ENCODE data around the gene CDC14B. TPM values are rescaled to one million over a fixed set of nuclear protein-coding genes. Genes with fewer than 3 reads are reported as not detected.

Gene CDC14B
- total RNA-seq, 1 donor = 26.8 TPM

DNA sequence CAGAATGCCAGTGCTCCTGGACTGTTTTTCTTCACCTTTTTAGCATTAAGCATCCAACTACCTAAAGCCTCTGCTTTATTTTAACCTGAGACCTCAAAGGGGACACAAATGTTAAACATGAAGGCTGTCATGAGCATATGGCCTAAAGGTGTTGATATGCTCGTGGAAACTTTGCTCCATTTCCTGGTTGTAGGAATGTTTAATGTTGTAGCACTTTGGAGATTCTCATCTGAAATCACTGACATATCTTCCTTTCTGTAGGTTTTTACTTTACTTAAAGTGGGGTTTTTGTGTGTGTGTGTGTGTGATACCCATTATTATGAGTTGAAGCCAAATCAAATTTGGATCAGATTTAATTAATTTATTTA, 132.6 kb downstream of the CDC14B start:
- no peak for TF ChIP-seq CTCF (IDR thresholded peaks at IDR 0.05; ENCODE audit: insufficient read depth, low read depth, low read length)
- no peak for DNase-seq (ENCODE audit: low read depth)
- H3K4me3 ChIP-seq (ENCODE audit: low read depth, low read length) = no peak overlapping the region

- H3K4me3 ChIP-seq (ENCODE audit: low read depth, low read length) = no peak overlapping the region
- TF ChIP-seq CTCF (IDR thresholded peaks at IDR 0.05; ENCODE audit: insufficient read depth, low read depth, low read length) = no peak
- DNase-seq (ENCODE audit: low read depth) = peak; percentile 84
These were observed 133.1 kb downstream of the CDC14B start for GRCh38 chr9:96486386-96487028.

DNA sequence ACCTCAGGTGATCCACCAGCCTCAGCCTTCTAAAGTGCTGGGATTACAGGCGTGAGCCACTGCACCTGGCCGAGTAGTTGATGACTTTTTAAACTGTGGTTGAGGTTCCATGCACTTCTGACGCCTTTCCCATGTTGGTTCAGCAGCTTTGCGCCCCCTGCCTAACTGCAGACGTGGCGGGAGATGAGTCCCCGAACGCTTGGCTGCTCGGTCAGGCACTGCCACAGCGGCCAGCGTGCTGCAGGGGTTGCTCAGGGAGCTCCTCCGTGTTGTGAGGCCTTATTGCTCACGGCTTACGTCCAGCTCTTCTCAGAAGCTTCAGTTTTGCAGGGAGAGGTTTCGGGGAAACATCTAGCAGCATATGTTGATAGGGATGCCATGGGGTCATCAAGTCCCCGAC, 134.4 kb downstream of the CDC14B start:
- DNase-seq (ENCODE audit: low read depth) = no peak
- TF ChIP-seq CTCF (IDR thresholded peaks at IDR 0.05; ENCODE audit: insufficient read depth, low read depth, low read length) = no peak
- H3K4me3 ChIP-seq (ENCODE audit: low read depth, low read length) = no peak overlapping the region

- TF ChIP-seq CTCF (IDR thresholded peaks at IDR 0.05; ENCODE audit: insufficient read depth, low read depth, low read length) = no peak
- H3K4me3 ChIP-seq (ENCODE audit: low read depth, low read length) = no peak overlapping the region
- DNase-seq (ENCODE audit: low read depth) = no peak
These were observed 135.1 kb downstream of the CDC14B start for GRCh38 chr9:96484521-96484931.

DNA sequence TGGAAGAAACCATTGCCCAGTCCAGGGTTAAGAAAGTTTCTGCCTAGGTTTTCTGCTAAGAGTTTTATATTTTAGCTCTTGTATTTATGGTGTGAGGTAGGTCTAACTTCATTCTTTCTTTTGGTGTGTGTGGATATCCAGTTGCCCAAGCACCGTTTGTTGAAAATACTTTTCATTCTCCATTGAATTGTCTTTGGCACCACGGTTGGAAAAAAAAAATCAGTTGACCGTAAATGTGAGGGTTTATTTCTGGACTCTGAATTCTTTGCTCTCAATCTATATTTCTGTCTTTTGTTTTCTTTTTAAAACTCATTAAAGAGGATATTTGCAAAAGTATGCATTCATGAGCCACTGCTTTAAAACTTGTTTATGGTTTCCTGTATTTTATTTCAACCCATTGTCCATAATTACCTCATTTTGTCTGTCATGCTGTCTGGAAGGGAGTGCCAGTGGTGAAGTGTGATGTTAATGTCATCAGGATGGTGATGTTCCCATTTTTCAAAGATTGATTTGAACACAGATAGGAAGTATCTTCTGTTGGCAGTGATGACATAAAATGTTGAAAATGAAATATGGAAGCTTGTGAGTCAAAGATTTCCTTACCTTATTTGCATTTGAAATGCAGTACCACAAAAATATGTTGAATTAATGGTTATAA, 135.8 kb downstream of the CDC14B start:
- DNase-seq (ENCODE audit: low read depth) = no peak
- TF ChIP-seq CTCF (IDR thresholded peaks at IDR 0.05; ENCODE audit: insufficient read depth, low read depth, low read length) = no peak
- no peak overlapping the region for H3K4me3 ChIP-seq (ENCODE audit: low read depth, low read length)

DNA sequence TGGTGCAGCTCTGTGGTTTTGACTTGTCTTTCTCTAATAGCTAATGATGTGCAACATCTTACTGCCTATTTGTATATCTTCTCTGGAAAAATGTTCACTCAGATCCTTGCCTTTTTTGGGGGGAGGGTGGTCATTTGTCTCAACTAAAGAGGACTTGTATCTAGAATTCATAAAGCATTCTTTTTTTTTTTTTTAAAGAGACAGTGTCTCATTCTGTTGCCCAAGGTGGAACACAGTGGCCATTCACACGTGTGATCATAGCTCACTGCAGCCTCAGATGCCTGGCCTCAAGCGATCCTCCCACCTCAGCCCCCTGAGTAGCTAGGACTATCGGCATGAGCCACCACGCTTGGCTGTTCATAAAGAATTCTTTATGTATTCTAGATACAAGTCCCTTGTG, 136.4 kb downstream of the CDC14B start:
- TF ChIP-seq CTCF (IDR thresholded peaks at IDR 0.05; ENCODE audit: insufficient read depth, low read depth, low read length) = no peak
- no peak for DNase-seq (ENCODE audit: low read depth)
- H3K4me3 ChIP-seq (ENCODE audit: low read depth, low read length) = no peak overlapping the region

DNA sequence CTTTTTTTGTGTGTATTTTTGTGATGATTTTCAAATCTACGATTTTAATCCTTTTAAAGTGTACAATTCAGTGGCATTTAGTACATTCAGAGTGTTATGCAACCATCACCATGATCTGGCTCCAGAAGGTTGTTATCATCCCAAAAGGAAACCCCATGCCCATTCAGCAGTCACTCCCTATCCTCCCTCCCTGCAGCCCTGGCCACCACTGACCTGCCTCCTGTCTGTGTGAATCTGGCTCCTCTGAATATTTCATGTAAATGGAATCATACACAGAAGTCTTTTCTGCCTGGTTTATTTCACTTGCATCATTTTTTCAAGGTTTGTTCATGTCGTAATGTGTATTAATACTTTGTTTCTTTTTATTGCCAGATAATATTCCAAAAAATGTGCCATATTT, 137.2 kb downstream of the CDC14B start:
- no peak for DNase-seq (ENCODE audit: low read depth)
- TF ChIP-seq CTCF (IDR thresholded peaks at IDR 0.05; ENCODE audit: insufficient read depth, low read depth, low read length) = no peak
- no peak overlapping the region for H3K4me3 ChIP-seq (ENCODE audit: low read depth, low read length)

Data from fibroblast of villous mesenchyme (primary cell).